ENCODE measurements around the gene VAMP8. TPM values are rescaled to one million over a fixed set of nuclear protein-coding genes. Genes with fewer than 3 reads are reported as not detected.
"Not testable (repeated sequence)": the region's sequence is repeated elsewhere in the genome, so short reads cannot be mapped to it uniquely, and the experiment has no call there.

Gene VAMP8
- total RNA-seq, 2 donors from 2014 or later = 103 to 124 TPM

DNA sequence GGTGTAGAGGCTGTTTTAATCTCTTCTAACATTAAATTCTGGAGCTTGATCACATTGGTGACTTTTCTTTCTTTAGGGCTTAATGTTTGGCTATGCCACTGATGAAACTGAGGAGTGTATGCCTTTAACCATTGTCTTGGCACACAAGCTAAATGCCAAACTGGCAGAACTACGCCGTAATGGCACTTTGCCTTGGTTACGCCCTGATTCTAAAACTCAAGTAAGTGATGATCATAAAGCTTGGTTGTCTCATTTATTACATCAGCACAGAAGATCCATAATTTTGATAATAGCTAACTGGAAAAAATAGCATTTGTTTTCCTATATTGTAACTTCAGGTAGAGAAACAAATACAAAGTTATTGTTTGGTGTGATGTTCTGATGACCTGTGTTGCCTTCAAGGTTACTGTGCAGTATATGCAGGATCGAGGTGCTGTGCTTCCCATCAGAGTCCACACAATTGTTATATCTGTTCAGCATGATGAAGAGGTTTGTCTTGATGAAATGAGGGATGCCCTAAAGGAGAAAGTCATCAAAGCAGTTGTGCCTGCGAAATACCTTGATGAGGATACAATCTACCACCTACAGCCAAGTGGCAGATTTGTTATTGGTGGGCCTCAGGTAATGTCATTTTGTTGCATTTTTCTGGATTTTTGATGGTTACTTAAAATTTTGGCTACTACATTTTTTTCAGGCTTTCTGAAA lies 35.5 kb upstream of the VAMP8 start:
- Mint-ChIP-seq H3K36me3 (ENCODE audit: low read depth) (peaks cover 86% of the 10 kb centered on the region), H3K27me3 (no peaks in the 10 kb centered on the region), H3K9me3 (no peaks in the 10 kb centered on the region), H3K4me3 (peak overlapping the region; percentile 95), H3K27ac (peak overlapping the region; percentile 73), H3K4me1 (peaks cover 35% of the 10 kb centered on the region)
- ATAC-seq (replicated peaks) = no peak

DNA sequence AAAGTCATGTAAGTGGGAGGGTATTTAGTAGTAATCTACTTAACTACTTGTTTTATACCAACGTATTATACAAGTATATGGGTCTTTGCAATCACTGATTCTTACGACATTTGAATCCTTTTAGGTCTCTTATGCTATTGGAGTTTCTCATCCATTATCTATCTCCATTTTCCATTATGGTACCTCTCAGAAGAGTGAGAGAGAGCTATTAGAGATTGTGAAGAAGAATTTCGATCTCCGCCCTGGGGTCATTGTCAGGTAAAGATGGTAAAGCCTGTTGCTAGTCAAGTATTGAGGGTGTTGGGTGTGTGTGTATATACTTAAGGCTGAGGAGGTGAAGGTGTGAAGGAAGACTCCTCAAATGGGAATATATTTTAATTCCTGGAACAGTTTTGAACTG lies 34.6 kb upstream of the VAMP8 start:
- Mint-ChIP-seq H3K36me3 (ENCODE audit: low read depth) (peaks cover 90% of the 10 kb centered on the region), H3K4me3 (peak overlapping the region; percentile 95), H3K9me3 (no peaks in the 10 kb centered on the region), H3K27me3 (no peaks in the 10 kb centered on the region), H3K4me1 (peaks cover 35% of the 10 kb centered on the region), H3K27ac (peak overlapping the region; percentile 73)
- ATAC-seq (replicated peaks) = no peak

DNA sequence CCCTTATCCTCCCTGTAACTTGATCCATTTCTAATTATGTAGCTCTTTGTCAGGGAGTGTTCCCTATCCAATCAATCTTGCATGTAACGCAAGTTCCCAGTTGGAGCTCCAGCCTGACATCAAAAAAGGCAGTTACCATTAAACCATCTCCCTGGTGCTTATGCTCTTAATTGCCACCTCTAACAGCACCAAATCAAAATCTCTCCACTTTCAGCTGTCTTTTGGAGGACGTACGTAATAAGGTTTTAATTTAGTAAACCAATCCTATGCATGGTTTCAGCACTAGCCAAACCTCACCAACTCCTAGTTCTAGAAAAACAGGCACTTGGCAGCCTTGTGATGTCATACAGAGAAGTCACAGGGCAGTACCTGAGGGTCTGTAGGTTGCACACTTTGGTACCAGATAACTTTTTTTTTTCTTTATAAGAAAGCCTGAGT lies 33.1 kb upstream of the VAMP8 start:
- not testable (repeated sequence) for H3K4me3 Mint-ChIP-seq; H3K27ac Mint-ChIP-seq; H3K27me3 Mint-ChIP-seq; H3K9me3 Mint-ChIP-seq; ATAC-seq (replicated peaks)
- peaks cover 89% of the 10 kb centered on the region for H3K36me3 Mint-ChIP-seq (ENCODE audit: low read depth)
- peaks cover 35% of the 10 kb centered on the region for H3K4me1 Mint-ChIP-seq

DNA sequence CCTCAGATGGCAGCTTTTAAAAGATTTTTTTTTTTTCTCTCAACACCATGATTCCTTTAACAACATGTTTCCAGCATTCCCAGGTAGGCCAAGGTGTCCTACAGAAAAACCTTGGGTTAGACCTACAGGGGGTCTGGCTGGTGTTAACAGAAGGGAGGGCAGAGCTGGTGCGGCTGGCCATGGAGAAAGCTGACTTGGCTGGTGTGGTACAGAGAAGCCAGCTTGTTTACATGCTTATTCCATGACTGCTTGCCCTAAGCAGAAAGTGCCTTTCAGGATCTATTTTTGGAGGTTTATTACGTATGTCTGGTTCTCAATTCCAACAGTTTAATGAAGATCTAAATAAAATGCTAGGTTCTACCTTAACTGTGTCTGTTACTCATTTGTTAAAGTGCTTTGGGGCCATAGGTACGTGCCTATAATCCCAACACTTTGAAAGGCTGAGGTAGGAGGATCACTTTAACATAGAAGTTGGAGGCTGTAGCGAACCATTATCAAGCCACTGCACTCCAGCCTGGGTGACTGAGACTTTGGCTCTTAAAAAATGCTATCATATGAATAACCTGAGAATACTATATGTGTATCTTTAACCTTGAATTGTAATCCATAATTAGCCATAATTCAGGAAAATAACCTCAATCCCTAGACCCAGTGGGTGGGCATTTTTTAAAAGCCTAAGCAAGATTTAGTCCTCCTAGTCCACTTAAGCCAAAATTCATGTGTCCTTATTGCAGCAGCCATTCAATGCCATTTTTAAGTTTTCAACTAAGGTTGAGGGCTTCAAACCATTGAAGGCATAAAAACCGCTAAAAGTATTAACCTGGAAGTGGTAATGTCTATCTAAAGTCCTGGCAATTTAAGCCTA lies 32.2 kb upstream of the VAMP8 start:
- not testable (repeated sequence) for H3K27me3 Mint-ChIP-seq; H3K4me3 Mint-ChIP-seq; H3K27ac Mint-ChIP-seq; ATAC-seq (replicated peaks); H3K9me3 Mint-ChIP-seq
- H3K4me1 Mint-ChIP-seq = peaks cover 35% of the 10 kb centered on the region
- H3K36me3 Mint-ChIP-seq (ENCODE audit: low read depth) = peaks cover 89% of the 10 kb centered on the region

DNA sequence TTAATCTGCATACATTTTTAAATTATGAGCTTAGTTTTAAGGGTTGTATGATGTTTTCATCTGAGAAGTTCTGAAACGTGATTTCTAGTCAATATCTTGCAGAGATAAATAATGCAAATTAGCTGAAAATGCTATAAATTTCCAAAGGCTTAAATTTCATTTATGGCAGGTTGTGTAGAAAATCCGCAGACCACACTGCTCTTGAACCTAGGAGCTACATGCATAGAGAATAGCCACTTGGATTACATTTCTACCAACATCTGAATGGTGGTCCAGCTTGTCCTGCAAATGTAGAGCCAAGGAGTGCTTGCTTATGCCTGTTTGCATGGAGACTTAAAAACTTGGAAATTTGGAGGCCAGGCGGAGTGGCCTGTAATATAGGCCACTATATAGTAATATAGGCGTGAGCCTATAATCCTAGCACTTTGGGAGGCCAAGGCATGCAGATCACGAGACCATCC lies 31.6 kb upstream of the VAMP8 start:
- Mint-ChIP-seq H3K27ac (no peak overlapping the region), H3K4me3 (no peak overlapping the region)
- ATAC-seq (replicated peaks) = no peak

DNA sequence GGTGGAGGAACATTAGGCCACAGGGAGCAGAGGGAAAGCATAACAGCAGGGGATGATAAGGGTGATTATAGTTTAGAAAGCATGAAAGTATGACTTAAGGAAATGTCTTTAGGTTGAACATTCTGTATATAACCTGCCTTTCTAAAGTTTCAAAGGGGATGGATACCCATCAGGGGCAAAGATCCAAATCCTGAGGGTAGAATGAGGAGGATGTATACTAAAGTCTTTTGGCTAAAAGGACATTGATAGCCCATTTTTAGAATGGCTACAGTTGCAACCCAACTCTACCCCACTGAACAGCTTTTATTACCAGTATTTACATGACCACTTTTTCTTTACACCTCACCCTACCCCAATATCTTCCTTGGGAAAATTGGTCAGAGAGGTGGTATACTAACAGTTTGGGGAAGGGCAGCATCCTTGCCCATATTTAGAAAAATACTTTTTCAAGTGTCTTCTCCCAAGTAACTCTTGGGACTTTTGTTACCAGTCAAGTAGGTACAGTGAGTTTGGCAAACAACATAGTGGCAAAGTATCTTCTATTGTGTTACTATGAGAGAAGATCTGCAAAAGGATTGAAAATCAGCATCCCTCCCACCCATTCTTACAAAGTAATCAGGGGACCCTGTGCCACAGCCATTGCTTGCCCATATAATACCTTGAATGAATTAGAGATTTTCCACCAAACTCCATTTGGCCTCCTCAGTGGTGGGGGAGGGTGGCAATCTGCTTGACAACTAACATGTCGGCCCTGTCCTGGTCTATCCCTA lies 30.1 kb upstream of the VAMP8 start:
- Mint-ChIP-seq H3K27me3 (no peaks in the 10 kb centered on the region), H3K36me3 (ENCODE audit: low read depth) (peaks cover 89% of the 10 kb centered on the region), H3K4me3 (no peak overlapping the region), H3K27ac (peak overlapping the region; percentile 49), H3K9me3 (no peaks in the 10 kb centered on the region), H3K4me1 (peaks cover 22% of the 10 kb centered on the region)
- ATAC-seq (replicated peaks) = no peak

More for the DNA sequence above, 31.6 kb upstream of the VAMP8 start:
- Mint-ChIP-seq H3K4me1 (peaks cover 29% of the 10 kb centered on the region), H3K9me3 (no peaks in the 10 kb centered on the region), H3K36me3 (ENCODE audit: low read depth) (peaks cover 89% of the 10 kb centered on the region), H3K27me3 (no peaks in the 10 kb centered on the region)

DNA sequence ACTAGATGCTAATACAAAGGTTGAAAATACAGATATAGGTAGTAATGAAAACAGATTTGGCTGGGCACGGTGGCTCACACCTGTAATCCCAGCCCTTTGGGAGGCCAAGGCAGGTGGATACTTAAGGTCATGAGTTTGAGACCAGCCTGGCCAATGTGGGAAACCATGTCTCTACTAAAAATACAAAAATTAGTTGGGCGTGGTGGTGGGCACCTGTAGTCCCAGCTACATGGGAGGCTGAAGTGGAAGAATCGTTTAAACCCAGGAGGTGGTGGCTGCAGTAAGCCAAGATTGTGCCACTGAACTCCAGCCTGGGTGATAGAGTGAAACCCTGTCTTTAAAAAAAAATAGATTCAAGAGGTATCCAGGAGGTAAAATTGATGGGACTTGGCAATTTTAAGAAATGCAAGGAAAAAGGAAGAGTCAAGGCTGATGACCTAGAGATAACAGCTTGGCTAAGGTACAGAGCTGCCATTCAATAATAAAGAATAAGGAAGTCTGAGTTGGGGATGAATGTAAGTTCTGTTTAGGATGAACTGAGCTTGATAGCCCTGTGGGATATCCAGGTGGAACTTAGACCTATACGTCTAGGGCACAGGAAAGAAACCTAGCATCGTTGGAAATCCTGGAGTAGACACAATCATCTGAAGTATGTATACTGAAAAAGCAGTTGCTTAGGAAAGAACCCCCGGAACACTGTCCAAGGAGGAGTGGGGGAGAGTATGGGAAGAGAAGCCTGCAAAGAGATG lies 29.4 kb upstream of the VAMP8 start:
- Mint-ChIP-seq H3K4me3 (no peak overlapping the region), H3K4me1 (peaks cover 14% of the 10 kb centered on the region), H3K36me3 (ENCODE audit: low read depth) (peaks cover 89% of the 10 kb centered on the region), H3K27ac (peak overlapping the region; percentile 49), H3K9me3 (no peaks in the 10 kb centered on the region), H3K27me3 (no peaks in the 10 kb centered on the region)
- no peak for ATAC-seq (replicated peaks)

DNA sequence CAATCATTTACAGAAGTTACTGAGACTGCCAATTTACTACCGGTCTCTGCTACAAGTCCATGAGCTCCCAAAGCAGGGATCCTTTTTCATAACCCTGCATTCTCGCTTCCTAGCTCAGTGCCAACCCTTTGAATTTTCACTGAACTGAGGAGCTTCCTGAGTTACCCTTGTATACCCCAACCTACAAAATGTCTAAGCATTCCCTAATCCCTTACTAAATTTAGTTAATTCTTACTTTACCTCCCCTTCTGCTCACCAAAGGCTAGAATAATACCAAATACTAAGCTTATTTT lies 28.8 kb upstream of the VAMP8 start:
- Mint-ChIP-seq H3K4me1 (peaks cover 10% of the 10 kb centered on the region), H3K4me3 (no peak overlapping the region), H3K27me3 (no peaks in the 10 kb centered on the region), H3K9me3 (no peaks in the 10 kb centered on the region), H3K36me3 (ENCODE audit: low read depth) (peaks cover 89% of the 10 kb centered on the region), H3K27ac (no peak overlapping the region)
- ATAC-seq (replicated peaks) = no peak

DNA sequence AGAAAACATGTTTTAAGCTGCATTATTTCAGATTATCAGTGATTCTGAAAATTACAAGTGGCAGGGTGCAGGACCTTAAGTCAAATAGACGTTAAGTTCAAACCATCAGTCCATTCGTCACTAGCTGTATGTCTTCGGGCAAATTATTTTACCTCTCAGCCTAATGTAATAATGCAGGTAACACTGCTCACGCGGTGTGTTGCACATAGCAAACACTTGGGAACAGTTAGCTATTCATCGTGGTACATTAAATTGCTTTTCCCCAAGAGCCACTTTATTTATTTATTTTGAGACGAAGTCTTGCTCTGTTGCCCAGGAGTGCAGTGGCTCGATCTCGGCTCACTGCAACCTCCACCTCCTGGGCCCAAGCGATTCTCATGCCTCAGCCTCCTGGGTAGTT lies 28.3 kb upstream of the VAMP8 start:
- Mint-ChIP-seq H3K4me3 (no peak overlapping the region), H3K27me3 (no peaks in the 10 kb centered on the region), H3K4me1 (peaks cover 7% of the 10 kb centered on the region), H3K9me3 (no peaks in the 10 kb centered on the region), H3K36me3 (ENCODE audit: low read depth) (peaks cover 89% of the 10 kb centered on the region), H3K27ac (no peak overlapping the region)
- ATAC-seq (replicated peaks) = no peak

DNA sequence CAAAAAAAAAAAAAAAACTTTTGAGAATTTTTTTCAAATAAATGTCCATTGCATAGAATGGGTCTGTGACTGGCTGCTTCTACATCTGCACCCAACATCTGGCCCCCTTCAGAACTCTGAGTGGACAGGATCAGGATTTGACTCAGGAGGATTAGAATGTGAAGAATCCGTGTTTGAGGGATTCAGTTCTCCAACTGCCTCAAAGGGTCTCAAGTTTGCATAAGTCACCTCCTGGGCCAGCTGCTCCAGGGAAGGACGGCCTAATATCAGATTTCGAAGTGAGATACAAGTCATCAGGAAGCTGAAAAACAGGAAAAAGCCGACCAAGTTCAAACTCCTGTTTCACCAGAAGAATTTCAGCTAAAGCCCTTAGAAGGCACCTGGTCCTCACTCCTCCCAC lies 27.6 kb upstream of the VAMP8 start:
- Mint-ChIP-seq H3K9me3 (no peaks in the 10 kb centered on the region), H3K27ac (no peak overlapping the region), H3K4me1 (peaks cover 3% of the 10 kb centered on the region), H3K36me3 (ENCODE audit: low read depth) (peaks cover 89% of the 10 kb centered on the region), H3K27me3 (no peaks in the 10 kb centered on the region), H3K4me3 (no peak overlapping the region)
- no peak for ATAC-seq (replicated peaks)

DNA sequence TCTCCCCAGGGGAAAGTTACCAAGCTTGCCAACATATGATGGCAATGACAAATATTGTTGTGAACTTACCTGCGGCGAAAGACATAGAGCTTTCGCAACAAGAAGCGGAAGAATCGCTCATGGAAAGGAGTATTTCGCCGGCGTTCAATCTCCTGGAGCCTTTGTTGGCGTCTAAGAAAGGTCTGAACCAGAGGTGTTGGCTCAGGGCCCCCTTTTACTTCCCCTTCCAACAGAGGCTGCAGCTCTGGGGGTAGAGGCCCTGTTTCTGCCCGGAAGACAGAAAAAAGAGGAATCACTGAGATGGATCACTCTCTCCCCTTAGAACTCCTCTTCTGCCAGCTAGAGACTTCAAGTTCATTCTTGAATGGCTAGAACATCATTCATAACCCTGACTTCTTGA lies 26.9 kb upstream of the VAMP8 start:
- Mint-ChIP-seq H3K27ac (no peak overlapping the region), H3K4me3 (no peak overlapping the region), H3K27me3 (no peaks in the 10 kb centered on the region), H3K4me1 (peaks cover 3% of the 10 kb centered on the region), H3K36me3 (ENCODE audit: low read depth) (peaks cover 89% of the 10 kb centered on the region), H3K9me3 (no peaks in the 10 kb centered on the region)
- ATAC-seq (replicated peaks) = no peak

DNA sequence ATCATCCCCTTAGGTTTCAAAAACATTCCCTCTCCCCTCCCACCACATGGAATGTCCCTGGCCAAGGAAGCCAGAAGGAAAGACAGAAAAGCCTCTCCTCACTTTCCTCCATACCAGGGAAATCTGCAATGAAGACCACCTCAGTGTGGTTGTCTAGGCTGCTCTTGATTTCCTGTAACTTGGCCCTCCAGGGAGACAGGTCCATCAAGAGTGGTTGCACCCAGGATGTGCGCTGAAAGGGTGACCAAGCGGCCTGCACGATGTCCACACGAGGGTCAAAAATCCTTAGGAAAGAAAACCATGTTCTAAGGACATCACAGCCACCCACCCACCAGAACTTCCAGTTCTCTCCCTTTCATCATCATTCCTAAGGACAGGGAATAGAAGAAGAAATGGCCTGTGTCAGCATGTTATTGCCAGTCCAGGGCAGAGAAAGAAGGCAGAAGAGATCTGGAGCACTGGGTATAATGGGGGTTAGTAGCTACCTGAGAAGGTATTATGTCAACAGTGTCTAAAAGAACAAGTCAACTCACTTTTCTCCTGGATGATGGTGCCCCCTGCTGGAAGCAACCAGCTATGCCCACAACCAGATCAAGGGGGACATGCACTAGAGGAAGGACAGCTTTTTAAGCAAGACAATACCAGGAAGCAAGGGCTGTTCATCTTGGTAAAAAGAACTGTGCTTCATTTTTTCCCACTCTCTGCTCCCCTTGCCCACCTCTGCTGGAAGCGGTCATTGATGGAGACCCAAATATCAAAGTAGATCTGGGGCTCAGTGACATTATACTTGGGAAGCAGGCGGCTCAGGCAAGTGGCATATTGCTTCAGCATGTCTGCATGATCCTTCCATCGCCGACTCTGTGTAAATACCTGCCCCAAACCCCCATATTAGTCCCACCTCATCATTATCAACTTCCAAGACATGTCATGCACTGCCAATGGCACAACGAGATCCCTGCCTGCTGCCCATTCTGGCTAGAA lies 25.4 kb upstream of the VAMP8 start:
- H3K36me3 Mint-ChIP-seq (ENCODE audit: low read depth) = peaks cover 89% of the 10 kb centered on the region
- H3K4me1 Mint-ChIP-seq = peaks cover 3% of the 10 kb centered on the region
- H3K4me3 Mint-ChIP-seq = no peak overlapping the region
- no peaks in the 10 kb centered on the region for H3K9me3 Mint-ChIP-seq
- no peaks in the 10 kb centered on the region for H3K27me3 Mint-ChIP-seq
- no peak overlapping the region for H3K27ac Mint-ChIP-seq
- ATAC-seq (replicated peaks) = peak; percentile 86

DNA sequence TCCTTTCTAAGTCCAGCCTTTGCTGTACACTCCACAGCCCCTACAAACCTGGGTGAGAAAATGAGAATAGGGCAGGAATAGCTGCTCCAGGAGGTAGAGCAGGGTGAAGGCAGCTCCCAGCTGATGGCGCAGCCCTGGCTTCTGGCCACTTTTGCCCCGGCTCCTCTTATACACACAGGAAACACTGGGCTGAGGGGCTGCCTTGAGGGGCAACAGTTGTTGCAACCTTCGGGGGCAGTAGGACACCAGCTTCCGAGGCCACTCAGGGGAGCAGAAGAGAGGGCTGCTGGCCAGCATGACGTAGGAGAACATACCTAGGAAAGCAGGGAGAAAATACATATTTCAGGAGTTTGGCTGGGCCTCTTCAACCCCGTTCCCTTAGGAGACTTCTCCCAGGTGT lies 24.2 kb upstream of the VAMP8 start:
- H3K36me3 Mint-ChIP-seq (ENCODE audit: low read depth) = peaks cover 89% of the 10 kb centered on the region
- no peaks in the 10 kb centered on the region for H3K27me3 Mint-ChIP-seq
- H3K27ac Mint-ChIP-seq = no peak overlapping the region
- no peak overlapping the region for H3K4me3 Mint-ChIP-seq
- H3K4me1 Mint-ChIP-seq = peaks cover 3% of the 10 kb centered on the region
- no peaks in the 10 kb centered on the region for H3K9me3 Mint-ChIP-seq
- no peak for ATAC-seq (replicated peaks)
